CD4-positive, alpha-beta T cell treated with Interleukin-6 at 100 ng/mL for 8 hours (primary cell): Measurements from ENCODE around the gene MYO19.
A peak's percentile ranks its signal among the peaks of the same experiment; 100 is the strongest.

Experiments used
- DNase-seq: peaks from one replicate; pipeline ENCODE4 v3.0.0-alpha.2; 2020; ENCODE audit warnings: mixed read lengths, low spot score

MYO19 gene

DNA sequence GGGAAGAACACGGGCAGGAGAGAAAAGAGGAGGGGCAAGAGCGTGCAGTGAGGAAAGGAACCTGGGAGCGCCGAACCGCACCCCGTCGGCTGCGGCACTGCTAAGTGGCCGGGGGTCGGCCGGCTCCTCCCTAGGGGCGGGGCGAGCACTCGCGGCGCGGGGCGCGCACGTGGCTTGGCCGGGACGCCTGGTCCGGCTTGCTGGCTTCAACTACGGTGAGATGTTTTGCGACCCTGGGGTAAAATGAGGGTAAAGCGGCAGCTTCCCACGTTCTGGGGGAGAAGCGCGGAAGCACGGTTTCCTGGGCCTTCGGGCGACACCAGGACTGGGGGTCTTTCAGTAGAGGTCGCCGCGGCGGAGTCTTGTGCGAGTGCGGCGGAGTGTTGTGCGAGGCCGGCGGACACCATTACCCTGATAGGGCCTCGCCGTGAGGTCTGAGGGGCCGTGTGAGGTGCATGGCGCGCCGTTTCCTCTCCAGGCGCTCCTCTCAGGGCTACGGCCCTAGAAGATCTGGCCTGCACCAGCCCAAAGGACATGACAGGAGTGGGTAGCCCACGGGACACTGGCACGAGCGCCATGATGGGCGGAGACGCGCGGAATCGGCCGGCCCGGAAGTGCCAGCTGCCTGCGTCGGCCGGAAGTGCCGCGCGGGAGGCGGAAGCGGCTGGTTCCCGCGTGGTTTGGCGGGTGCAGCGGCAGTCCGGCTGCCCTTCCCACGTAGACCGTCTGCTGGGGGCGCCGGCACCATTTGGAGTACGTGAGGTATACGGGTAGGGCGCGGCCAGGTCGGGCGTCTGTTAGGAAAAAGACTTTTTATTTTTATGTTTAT, at the start of gene MYO19, which contains the start of gene PIGW:
MYO19 (minus strand) TSS at position 29 of the 829 bp plus-strand sequence. CDS start 2,330 bp downstream, outside the sequence.
PIGW (plus strand) TSS at position 148 of the 829 bp plus-strand sequence. CDS start 2,115 bp downstream, outside the sequence.
- peak; percentile 84 for DNase-seq

- no peak for DNase-seq
These were observed 49.1 kb upstream of the MYO19 start for GRCh38 chr17:36583787-36584186.

GRCh38 chr17:36578671-36579070, 44.0 kb upstream of the MYO19 start:
- no peak for DNase-seq

GRCh38 chr17:36576793-36577192, 42.1 kb upstream of the MYO19 start:
- DNase-seq = no peak

DNA sequence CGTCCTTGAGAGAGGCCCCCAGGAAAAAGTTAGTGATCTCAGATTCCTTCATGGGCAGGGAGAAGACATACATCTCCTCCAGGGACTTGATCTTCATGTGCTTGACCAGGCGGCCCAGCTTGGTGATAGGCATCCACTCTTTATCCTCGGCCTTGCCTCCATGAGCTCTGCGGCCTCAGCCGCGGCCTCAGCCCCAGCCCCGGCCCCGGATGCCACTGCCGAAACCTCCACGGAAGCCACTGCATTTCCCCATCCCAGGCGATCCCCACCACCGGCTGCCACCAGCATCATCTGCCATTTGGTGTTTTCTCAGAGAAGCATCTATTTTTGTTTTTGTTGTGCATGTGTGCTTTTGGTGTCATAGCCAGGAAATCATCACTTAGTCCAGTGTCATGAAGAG, 40.4 kb upstream of the MYO19 start:
- no peak for DNase-seq

DNA sequence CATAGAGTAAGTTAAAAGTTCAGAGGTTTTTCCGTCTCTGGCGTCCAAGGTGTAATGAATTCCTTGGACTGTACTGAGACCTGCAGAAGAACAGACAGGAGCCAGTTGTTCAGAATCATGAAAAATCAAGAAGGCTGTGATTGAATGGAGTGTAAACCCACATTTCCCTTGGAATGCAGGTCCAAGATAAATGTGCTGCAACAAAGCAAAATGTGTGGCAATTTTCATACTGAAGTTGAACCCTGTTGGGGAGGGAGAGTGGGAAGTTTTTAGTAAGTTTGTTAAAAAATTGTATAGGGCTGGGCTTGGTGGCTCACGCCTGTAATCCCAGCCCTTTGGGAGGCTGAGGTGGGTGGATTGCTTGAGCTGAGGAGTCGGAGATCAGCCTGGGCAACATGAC, 31.4 kb upstream of the MYO19 start:
- DNase-seq = no peak

DNA sequence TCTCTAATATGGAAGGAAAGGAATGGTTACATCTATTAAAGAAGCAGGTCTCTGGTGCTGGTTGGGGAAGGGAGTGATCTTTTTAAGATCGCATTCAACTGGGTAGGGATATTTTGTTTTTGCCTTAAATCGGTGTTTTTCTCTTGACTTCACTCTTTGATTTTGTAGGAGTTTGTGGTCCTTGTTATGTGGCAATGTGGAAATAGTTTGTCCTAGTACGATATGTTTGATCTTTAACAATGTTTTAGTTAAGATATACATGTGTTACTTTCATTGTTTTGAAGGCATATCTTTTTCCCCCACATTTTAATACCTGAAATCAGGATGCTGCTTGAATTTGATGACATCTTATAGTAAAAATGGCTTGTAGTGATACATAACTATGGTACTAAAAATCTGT, 18.8 kb upstream of the MYO19 start:
- DNase-seq = no peak

GRCh38 chr17:36550491-36551417, 16.1 kb upstream of the MYO19 start:
- peak; percentile 8 for DNase-seq

DNA sequence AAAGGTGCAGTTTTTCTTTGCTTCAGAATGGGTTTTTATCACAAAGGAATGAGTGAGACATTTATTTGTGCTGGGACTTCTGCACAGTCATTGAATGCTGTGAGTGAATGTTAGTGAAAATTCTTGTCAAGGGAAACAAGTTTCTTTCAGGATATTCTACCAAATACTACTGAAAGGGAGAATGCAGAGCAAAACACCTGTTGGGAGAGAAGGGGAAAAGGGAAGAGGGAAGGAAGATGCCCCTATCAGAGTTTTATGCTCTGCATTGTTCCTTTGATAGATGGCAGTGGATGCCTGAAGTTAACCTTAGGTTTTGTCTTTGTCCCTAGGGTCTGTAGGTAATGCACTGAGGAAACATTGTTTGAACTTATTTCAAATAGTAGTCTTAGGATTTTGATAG, 13.1 kb upstream of the MYO19 start:
- DNase-seq = no peak

DNA sequence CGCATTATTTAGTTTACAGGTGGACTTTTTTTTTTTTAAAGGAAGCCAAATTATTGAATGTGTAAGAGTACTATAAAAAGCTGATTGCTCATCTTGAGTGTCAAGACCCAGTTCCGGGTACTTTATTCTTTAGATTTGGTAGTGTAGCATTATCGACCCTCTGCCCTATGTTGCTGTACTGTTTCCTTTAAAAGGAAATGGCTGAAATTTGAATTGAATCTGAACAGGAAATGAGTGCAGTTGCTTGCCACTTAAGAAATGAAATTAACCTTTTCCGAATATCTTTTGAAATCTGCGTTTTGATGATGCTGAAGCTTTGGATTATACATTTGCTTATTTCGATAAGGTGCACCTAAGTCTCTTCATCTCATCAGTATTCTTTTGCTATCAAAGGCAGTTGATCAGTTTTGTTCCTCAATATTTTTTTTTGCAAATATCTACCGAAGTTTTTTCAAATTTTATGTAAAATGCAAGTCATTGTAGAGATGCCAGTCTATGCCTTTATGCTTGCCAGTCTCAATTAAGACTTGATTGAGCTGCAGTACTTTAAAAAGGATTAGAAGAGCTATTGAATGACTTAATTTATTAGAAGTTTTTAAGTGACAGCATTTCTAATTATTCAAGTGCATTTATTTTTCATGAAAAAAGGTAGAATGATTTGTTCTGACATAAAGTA, 11.9 kb upstream of the MYO19 start:
- no peak for DNase-seq

DNA sequence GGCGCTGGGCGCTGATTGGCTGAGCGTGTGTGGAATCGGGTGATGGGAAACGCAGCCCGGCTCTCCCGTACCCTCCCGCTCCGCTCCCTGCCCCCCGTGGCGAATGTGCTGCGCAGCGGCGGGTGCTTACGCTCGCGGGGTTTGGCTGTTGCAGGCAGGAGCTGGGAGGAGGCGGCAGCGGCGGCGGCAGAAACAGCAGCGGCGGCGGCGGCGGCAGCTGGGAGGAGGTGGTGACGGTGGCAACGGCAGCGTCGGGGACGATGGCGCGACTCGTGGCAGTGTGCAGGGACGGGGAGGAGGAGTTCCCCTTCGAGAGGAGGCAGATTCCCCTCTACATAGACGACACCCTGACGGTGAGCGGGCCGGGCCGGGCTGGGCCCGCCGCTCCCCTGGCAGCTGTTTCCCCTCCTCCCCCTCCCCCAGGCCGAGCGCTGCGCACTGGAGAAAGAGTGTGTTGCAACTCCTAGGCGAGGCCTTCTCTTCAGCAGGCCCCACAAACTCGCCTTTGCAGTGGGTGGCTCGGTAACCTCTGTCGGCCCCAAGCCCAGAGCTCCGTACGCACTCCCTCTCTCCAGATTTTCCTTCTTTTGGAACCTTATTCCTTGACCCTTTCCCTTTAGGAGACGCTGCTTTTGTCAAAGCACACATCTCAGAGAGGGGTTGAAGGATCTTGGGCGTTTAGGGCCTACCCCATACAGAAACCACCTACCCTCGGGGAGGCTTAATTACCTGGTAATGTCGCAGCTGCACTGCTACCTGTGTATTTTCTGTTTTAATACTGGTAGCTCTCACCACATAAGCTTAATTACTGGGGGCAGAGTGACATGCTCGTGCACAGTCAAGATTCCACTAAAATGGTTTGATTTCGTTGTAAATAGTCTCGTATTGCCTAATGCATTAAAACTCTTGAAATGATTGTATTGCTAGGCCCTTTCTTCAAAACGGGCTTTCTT, 11.1 kb upstream of the MYO19 start:
- DNase-seq = peak; percentile 95

GRCh38 chr17:36545077-36545464, 10.4 kb upstream of the MYO19 start:
- no peak for DNase-seq

DNA sequence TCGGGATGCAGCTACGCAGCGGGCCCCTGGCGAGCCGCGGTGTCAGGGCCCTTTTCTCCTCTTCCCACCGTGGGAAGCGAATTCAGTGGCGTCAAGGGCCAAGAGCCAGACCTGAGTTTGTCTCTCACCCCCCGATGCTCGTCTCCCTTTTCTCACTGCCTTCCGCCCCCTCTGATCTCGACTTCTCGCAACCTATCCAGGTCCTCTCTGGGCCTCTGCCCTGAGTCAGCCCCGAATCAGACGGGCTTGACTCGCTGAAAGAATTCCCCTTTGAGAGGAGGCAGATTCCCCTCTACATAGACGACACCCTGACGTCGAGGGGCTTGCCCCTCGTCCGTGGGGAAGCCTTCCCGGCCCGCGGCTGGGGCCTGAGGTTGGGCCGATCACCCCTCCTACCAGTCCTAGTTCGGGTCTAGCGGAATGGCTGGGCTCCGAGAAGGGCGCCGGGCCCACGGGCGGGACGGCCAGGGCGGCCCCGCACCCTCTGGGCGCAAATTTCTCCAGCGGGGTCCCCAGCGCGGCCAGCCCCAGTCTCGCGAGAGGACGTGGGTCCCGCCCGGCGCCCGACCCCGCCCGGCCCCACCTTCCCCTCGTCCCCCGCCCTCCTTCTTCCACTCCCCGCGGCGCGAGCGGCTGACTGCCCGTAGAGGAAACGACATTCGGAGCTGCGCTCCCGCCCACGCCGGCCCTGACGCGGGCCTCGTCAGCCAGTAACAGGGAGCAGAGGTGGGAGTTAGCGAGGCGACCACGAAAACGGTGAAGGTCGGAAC, 9.8 kb upstream of the MYO19 start, which contains the start of gene GGNBP2:
GGNBP2 (plus strand) TSS at position 613 of the 770 bp plus-strand sequence. CDS start 806 bp downstream, outside the sequence.
- peak; percentile 93 for DNase-seq

GRCh38 chr17:36544044-36544306, 9.3 kb upstream of the MYO19 start:
- peak; percentile 17 for DNase-seq

GRCh38 chr17:36542755-36543154, 8.1 kb upstream of the MYO19 start:
- no peak for DNase-seq

- DNase-seq = no peak
These were observed 6.0 kb upstream of the MYO19 start for GRCh38 chr17:36540696-36541095.

GRCh38 chr17:36535669-36536081, 1.0 kb upstream of the MYO19 start:
- DNase-seq = no peak

DNA sequence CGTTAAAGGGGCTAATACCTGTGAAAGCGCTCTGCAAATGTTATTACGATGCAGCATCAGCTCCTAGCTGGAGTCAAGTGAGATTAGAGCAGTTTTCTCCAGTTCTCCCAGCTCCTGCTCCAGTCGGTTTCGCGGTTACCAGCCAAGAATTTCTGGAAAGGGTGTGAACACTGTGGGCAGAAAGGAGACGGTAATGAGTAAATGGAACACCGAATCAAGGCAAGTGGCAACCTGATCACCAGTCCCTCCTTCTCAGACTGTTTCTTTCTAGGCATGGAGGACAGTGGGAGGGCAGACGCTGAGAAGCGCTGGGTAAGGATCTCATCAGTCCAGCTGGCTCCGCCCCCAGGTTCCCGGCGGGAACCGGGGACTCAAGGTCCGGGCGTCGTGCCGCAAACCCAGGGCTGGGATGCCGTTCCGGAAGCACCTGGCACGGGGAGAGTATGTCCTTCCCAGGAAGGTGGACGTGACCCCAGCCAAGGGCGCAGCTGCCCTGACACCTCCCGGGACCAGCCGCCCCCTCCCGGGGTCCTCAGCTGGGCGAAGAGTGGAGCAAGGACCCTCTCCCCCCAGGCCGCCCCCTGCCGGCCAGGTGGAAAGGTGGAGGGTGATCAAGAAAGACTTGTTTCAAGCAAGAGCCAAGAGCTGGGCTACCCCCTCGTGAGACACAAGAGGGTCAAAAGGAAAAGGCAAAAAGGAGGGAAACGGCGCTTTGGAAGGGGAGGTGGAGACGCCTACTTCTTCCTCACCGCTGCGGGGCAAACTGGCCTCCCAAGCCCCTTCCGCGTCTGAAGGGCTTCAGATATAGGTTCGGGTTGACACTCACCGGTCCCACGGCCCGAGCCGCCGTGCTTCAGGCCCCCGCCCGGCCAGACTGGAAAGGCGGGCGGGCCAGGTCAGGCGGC, 481 bp downstream of the MYO19 start:
- peak; percentile 31 for DNase-seq

DNA sequence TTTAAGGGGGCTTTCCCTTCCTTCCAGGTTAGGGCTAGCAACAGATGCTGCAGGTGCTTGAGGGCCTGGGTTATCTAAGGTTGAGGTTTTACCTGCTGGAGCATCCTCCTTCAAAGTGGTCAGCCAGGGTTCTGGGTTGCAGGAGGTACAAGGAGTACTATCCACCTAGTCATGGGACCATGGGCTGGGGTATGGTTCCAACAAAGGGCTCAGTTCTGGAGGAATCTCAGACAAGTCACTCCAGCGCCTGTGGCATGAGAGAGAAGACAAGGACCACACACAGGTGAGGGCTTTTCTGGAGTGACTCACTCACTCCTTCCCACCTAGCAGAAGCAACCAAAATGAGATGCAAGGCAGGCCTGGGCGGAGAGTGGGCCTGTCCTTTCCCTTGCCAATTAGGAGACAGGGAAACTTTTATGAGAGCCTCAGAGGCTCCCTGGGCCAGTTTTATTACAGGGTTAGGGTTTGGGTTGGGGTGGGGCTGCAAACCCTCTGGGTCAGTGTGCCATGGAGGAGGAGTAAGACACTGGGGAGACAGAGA, 2.2 kb downstream of the MYO19 start:
- no peak for DNase-seq
